HS-5 (cell line): ENCODE measurements around the gene SLC43A2.
"Not testable (repeated sequence)": the region's sequence is repeated elsewhere in the genome, so short reads cannot be mapped to it uniquely, and the experiment has no call there.

ENCODE experiments used
- DNase-seq: peaks from one replicate; pipeline ENCODE4 v3.0.0-alpha.2; 2012; ENCODE audit warnings: low read depth

SLC43A2 gene

GRCh38 chr17:1627982-1628855 is at the start of gene SLC43A2:
TSS of gene SLC43A2 (minus strand) at chr17:1628834. CDS start at chr17:1627874, 960 bp downstream.
- DNase-seq: no peak

- no peak for DNase-seq
Observed at GRCh38 chr17:1676401-1676800, 47.8 kb upstream of the SLC43A2 start.

GRCh38 chr17:1673041-1673785 is 44.6 kb upstream of the SLC43A2 start:
- DNase-seq: no peak

- DNase-seq: not testable (repeated sequence)
Observed at GRCh38 chr17:1663934-1664333, 35.3 kb upstream of the SLC43A2 start.

GRCh38 chr17:1661045-1661444 is 32.4 kb upstream of the SLC43A2 start:
- no peak for DNase-seq

- no peak for DNase-seq
Observed at GRCh38 chr17:1658100-1658499, 29.5 kb upstream of the SLC43A2 start.

GRCh38 chr17:1653735-1654134 is 25.1 kb upstream of the SLC43A2 start:
- no peak for DNase-seq

- not testable (repeated sequence) for DNase-seq
Observed at GRCh38 chr17:1652794-1653193, 24.2 kb upstream of the SLC43A2 start.

- DNase-seq: no peak
Observed at GRCh38 chr17:1651559-1651844, 22.9 kb upstream of the SLC43A2 start.

- no peak for DNase-seq
Observed at GRCh38 chr17:1650731-1651558, 22.3 kb upstream of the SLC43A2 start.

- DNase-seq: no peak
Observed at GRCh38 chr17:1649844-1650501, 21.3 kb upstream of the SLC43A2 start, which contains the start of gene RILP. TSS of gene RILP (minus strand) at chr17:1649866. CDS start at chr17:1649804, 62 bp downstream.

- DNase-seq: peak; percentile 60
Observed at GRCh38 chr17:1648963-1649843, 20.6 kb upstream of the SLC43A2 start.

- DNase-seq: no peak
Observed at GRCh38 chr17:1648173-1648962, 19.7 kb upstream of the SLC43A2 start.

GRCh38 chr17:1647802-1648171 is 19.2 kb upstream of the SLC43A2 start:
- DNase-seq: no peak

GRCh38 chr17:1646199-1646875 is 17.7 kb upstream of the SLC43A2 start:
- no peak for DNase-seq

GRCh38 chr17:1645207-1646171 is 16.9 kb upstream of the SLC43A2 start, which contains the start of gene SCARF1:
TSS of gene SCARF1 (minus strand) at chr17:1645732. CDS start at chr17:1645697, 35 bp downstream.
- no peak for DNase-seq

- DNase-seq: peak; percentile 50
Observed at GRCh38 chr17:1644493-1645206, 16.0 kb upstream of the SLC43A2 start.
